OCI-LY3 (cell line): ENCODE measurements around the gene BTNL8.
A peak's percentile ranks its signal among the peaks of the same experiment; 100 is the strongest.

Experiments
- H2AFZ ChIP-seq: fragments of 200-600, 300-600 bp; shearing (Covaris generic); 2 replicates; pipeline ENCODE4 v1.6.0; 2014; ENCODE audit warnings: antibody characterized with exemption, low read depth, low read length
- H3K27ac ChIP-seq: fragments of 200-600, 300-600 bp; sonication (generic); 2 replicates; pipeline ENCODE4 v1.5.1; 2014; ENCODE audit warnings: mild to moderate bottlenecking, low read length, moderate library complexity, mixed read lengths
- H3K27me3 ChIP-seq: fragments of 200-600, 300-600 bp; sonication (generic); 2 replicates; pipeline ENCODE4 v1.6.1; 2014; ENCODE audit warnings: low read depth, low read length, mixed read lengths
- H3K36me3 ChIP-seq: fragments of 200-600, 300-600 bp; sonication (generic); replicated peaks from 2 replicates; pipeline ENCODE3; 2014; ENCODE audit warnings: low read depth, low read length, mixed read lengths
- H3K4me1 ChIP-seq: fragments of 300-600, 200-600 bp; sonication (generic); 2 replicates; pipeline ENCODE4 v1.6.1; 2014; ENCODE audit warnings: low read length, mixed read lengths
- H3K4me2 ChIP-seq: fragments of 200-600, 300-600 bp; sonication (generic); 2 replicates; pipeline ENCODE4 v1.6.1; 2014; ENCODE audit warnings: low read length, mixed read lengths
- H3K4me3 ChIP-seq: fragments of 300-600, 200-600 bp; sonication (generic); 2 replicates; pipeline ENCODE4 v1.5.1; 2014; ENCODE audit warnings: antibody characterized with exemption, mild to moderate bottlenecking, low read length, moderate library complexity
- H3K79me2 ChIP-seq: fragments of 300-600, 200-600 bp; shearing (Covaris generic); 2 replicates; pipeline ENCODE4 v1.6.1; 2014; ENCODE audit warnings: mild to moderate bottlenecking, low read length, mixed read lengths
- H3K9ac ChIP-seq: fragments of 300-600, 200-600 bp; shearing (Covaris generic); 2 replicates; pipeline ENCODE4 v1.6.0; 2014; ENCODE audit warnings: mild to moderate bottlenecking, low read length, moderate library complexity
- H3K9me3 ChIP-seq: fragments of 200-600, 300-600 bp; shearing (Covaris generic); 2 replicates; pipeline ENCODE4 v1.6.1; 2014; ENCODE audit warnings: low read length, mixed read lengths; ENCODE audit not compliant: insufficient read depth
- H4K20me1 ChIP-seq: fragments of 200-600, 300-600 bp; sonication (generic); 2 replicates; pipeline ENCODE4 v1.6.1; 2016; ENCODE audit warnings: low read length, mixed read lengths; ENCODE audit not compliant: insufficient read depth
- EZH2phosphoT487 ChIP-seq: fragments of 200-600 bp; shearing (Covaris generic); IDR thresholded peaks from 2 replicates; pipeline ENCODE4 v1.6.1; 2018; ENCODE audit warnings: antibody characterized with exemption, mixed run types, low read depth
- TF ChIP-seq, protein P1 (sequence below): fragments of 200-600, 300-600 bp; sonication (generic); IDR thresholded peaks from 2 replicates; pipeline ENCODE4 v1.5.1; 2014; ENCODE audit warnings: antibody characterized with exemption, low read length, low read depth

The BTNL8 gene

DNA sequence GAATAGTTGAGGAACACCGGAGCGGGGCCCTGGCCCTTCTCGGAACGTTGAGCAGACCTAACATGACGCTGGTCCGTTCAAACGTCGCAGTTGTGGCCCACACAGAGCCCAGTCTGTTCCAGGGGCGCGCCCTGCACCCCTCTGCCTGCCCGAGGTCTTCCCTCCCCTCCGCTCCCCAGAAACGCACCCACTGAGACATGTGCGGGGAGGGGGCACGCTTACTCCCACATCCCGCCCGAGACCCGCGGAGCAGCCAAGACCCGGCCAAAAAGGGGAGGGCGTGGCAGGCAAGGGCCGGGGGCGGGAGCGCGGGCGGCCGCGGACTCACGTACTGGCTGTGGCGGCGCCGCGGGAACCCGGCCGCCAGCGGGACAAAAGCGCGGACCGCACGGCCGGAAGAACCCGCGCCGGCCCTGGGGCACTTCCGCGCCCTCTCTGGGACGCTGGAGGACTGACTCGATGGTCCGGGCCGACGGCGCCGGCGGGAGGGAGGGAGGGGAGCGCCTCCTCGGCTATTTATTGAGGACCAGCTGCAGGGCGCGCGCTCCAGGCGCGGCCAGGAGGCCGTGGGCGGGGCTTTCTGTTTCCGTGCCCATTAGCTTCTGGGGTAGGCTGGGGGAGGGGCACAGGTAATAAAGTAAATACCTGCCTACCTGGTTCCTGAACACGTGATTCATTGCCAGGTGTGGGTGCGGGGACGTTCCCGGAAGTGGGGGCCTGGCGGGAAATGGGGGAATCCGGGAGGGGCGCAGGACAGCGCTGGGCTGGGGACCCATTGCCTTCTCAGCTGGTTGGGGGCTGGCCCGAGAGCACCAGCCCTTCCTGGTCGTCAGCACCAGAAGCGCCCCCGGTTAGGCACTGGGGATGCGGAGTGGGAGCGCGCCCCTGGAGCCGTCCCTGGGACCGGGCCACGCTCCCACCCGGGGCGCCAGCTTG is 37.8 kb upstream of the BTNL8 start, which contains the start of gene ZFP62:
ZFP62 (minus strand) TSS at position 390 of the 936 bp plus-strand sequence; CDS start at position 333, 57 bp downstream.
- Histone ChIP-seq H2AFZ (peak within 1 kb of the TSS; percentile 72), H3K9ac (peak within 1 kb of the TSS; percentile 84)

DNA sequence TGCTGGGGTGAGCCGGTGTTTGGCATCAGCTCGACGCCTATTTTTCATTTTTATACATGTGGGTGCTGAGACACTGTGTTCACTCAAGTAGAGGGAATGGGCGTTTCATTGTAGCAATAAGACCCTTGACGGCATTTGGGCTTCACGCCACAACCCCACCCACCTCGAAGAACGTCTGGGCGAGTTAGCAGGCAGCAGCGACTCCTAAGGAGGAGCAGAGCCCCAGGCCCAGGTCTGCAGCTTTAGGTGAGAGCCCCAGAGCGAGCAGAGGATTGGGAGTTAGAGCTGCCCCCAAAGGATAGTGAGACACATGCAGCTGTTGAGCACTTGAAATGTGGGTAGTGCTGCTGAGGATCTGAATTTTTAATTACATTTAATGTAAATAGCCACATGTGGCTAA is 36.3 kb upstream of the BTNL8 start:
- Histone ChIP-seq H3K4me3 (no peak overlapping the region), H2AFZ (no peak overlapping the region), H3K9me3 (no peaks in the 10 kb centered on the region), H3K27me3 (no peaks in the 10 kb centered on the region), H3K4me2 (no peak overlapping the region), H4K20me1 (no peaks in the 10 kb centered on the region), H3K79me2 (peaks cover 13% of the 10 kb centered on the region), H3K9ac (no peak overlapping the region), H3K27ac (no peak overlapping the region), H3K36me3 (peaks cover 7% of the 10 kb centered on the region), H3K4me1 (peaks cover 10% of the 10 kb centered on the region)
- TF ChIP-seq, protein P1, sequence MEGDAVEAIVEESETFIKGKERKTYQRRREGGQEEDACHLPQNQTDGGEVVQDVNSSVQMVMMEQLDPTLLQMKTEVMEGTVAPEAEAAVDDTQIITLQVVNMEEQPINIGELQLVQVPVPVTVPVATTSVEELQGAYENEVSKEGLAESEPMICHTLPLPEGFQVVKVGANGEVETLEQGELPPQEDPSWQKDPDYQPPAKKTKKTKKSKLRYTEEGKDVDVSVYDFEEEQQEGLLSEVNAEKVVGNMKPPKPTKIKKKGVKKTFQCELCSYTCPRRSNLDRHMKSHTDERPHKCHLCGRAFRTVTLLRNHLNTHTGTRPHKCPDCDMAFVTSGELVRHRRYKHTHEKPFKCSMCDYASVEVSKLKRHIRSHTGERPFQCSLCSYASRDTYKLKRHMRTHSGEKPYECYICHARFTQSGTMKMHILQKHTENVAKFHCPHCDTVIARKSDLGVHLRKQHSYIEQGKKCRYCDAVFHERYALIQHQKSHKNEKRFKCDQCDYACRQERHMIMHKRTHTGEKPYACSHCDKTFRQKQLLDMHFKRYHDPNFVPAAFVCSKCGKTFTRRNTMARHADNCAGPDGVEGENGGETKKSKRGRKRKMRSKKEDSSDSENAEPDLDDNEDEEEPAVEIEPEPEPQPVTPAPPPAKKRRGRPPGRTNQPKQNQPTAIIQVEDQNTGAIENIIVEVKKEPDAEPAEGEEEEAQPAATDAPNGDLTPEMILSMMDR = no peak
- TF ChIP-seq EZH2phosphoT487 = no peak

More for the DNA sequence above, 37.8 kb upstream of the BTNL8 start, which contains the start of gene ZFP62:
- peak within 1 kb of the TSS; percentile 75 for H3K27ac ChIP-seq
- TF ChIP-seq EZH2phosphoT487 = no peak
- TF ChIP-seq, protein P1 = no peak
- H3K27me3 ChIP-seq = no peaks in the 10 kb centered on the region
- H3K79me2 ChIP-seq = peaks cover 13% of the 10 kb centered on the region
- peak within 1 kb of the TSS; percentile 81 for H3K4me3 ChIP-seq
- peak within 1 kb of the TSS; percentile 64 for H3K4me2 ChIP-seq
- H3K9me3 ChIP-seq = no peaks in the 10 kb centered on the region
- H3K4me1 ChIP-seq = peaks cover 10% of the 10 kb centered on the region
- H4K20me1 ChIP-seq = no peaks in the 10 kb centered on the region
- H3K36me3 ChIP-seq = peaks cover 7% of the 10 kb centered on the region

DNA sequence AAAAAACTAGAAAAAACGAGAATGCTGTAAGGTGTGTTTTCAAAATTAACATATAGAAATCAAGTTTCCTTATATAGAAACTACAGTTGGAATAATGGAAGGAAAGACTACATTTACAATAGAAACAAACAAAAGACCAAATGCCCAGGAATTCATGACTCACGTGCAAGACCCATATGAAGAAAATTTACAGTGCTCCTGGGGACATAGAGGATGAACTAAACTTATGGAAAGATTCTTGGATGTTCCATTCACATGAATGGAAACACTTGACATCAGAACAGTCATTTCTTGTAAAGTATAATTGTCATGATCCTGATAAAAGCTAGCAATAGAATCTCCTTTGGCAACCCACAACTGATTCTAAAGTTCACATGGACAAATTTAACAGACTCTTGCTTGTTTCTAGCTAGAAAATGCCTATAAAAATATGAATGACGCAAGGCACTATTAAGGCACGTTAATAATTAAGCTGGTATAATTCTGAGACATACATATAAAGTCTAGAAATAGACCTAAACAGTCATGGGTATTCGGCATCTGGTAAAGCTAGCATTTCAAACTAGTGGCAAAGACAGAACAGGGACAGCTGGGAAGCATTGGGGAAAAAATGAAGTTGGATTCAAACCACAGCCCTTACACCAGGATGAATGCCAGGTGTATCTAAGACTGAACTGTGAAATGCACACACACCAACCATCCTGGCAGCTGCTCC is 32.8 kb upstream of the BTNL8 start:
- no peak overlapping the region for H3K9ac ChIP-seq
- no peak overlapping the region for H3K4me3 ChIP-seq
- peaks cover 6% of the 10 kb centered on the region for H3K4me1 ChIP-seq
- no peak overlapping the region for H3K27ac ChIP-seq
- H4K20me1 ChIP-seq = no peaks in the 10 kb centered on the region
- TF ChIP-seq, protein P1 = no peak
- no peak for TF ChIP-seq EZH2phosphoT487
- H3K27me3 ChIP-seq = no peaks in the 10 kb centered on the region
- no peak overlapping the region for H2AFZ ChIP-seq
- no peaks in the 10 kb centered on the region for H3K9me3 ChIP-seq
- no peak overlapping the region for H3K4me2 ChIP-seq
- H3K36me3 ChIP-seq = no peaks in the 10 kb centered on the region
- no peaks in the 10 kb centered on the region for H3K79me2 ChIP-seq

DNA sequence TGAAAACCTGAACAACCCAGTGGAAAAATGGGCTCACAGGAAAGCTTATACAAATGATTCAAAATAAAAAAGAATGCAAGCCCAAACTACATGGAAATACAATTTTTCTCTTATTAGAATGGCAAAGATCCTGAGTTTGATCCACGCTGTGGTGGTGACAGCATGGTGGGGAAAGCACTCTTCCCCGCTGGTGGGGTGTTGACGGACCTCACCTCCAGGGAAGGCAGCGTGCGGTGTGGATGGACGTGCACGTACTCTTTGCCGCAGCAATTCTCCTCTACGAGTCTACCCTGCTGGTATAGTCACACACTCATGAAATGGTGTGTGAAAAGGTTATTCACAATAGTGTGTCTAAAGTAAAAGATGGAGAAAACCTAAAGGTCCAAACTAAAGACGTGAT is 32.0 kb upstream of the BTNL8 start:
- no peaks in the 10 kb centered on the region for H4K20me1 ChIP-seq
- no peaks in the 10 kb centered on the region for H3K9me3 ChIP-seq
- H3K4me2 ChIP-seq = peak overlapping the region; percentile 50
- TF ChIP-seq EZH2phosphoT487 = no peak
- TF ChIP-seq, protein P1 = no peak
- H3K4me3 ChIP-seq = peak overlapping the region; percentile 48
- H3K36me3 ChIP-seq = no peaks in the 10 kb centered on the region
- H3K9ac ChIP-seq = no peak overlapping the region
- H2AFZ ChIP-seq = peak overlapping the region; percentile 80
- H3K27me3 ChIP-seq = no peaks in the 10 kb centered on the region
- H3K27ac ChIP-seq = no peak overlapping the region
- no peaks in the 10 kb centered on the region for H3K79me2 ChIP-seq
- H3K4me1 ChIP-seq = peaks cover 6% of the 10 kb centered on the region
